ENCODE results near the gene TRIM67. TPM values are rescaled to one million over a fixed set of nuclear protein-coding genes. Genes with fewer than 3 reads are reported as not detected.

TRIM67 gene
- total RNA-seq, 1 experiment from 2014 or later = not detected

DNA sequence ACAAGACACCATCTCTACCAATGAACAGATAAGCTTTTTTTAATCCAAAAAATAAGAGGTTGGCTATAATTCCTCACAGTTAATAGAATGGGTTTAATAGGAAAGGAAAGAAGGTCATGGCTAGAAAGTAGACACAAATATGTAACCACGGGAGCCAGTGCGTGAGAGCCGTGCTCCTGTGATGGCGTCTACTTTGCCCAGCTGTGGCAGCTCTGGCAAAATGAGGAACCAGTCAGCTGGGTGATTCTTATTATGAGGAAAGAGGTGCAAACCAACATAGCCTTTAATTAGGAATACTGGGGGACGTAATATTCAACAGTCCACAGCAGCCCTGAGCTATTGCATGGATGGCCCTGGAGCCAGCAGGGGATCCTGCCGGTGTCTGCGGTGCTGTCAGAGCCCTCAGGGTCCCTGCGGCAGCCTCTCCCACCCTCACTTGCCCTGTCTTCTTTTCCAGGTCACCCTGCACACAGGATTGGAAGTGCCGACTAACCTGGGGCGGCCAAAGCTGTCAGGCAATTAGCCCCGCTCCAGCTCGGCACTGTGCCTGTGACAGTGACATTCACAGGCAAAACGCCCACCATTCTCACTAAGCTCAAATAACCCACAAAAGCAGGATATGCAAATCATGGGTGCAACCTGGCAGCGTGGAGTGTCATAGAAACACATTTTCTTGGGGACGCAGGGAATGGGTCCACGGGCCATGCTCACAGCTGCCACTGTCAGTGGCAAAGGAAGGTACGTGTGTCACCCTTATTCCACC, 53.2 kb downstream of the TRIM67 start:
- CTCF ChIA-PET = interaction anchor here (0.6 to 1.0 kb wide), 2 partner anchors 17 to 239 kb away, joined by 3 to 4 read pairs; no protein-coding TSS in a partner anchor
- Histone ChIP-seq H3K4me3 (no peak overlapping the region), H3K9me3 (ENCODE audit: insufficient read depth, low read depth) (no peaks in the 10 kb centered on the region), H3K4me2 (no peak overlapping the region), H3K36me3 (ENCODE audit: low read depth) (no peaks in the 10 kb centered on the region), H3K27ac (no peak overlapping the region), H3K9me2 (ENCODE audit: insufficient read depth) (no peaks in the 10 kb centered on the region), H4K20me1 (ENCODE audit: insufficient read depth) (no peaks in the 10 kb centered on the region), H3K27me3 (ENCODE audit: insufficient read depth, low read depth) (peaks cover 17% of the 10 kb centered on the region), H2AFZ (no peak overlapping the region), H3K79me2 (ENCODE audit: low read depth) (no peaks in the 10 kb centered on the region), H3K4me1 (replicated peaks; ENCODE audit: insufficient read depth) (no peaks in the 10 kb centered on the region), H3F3A (ENCODE audit: insufficient read depth, low read depth) (no peaks in the 10 kb centered on the region)
- BruUV-seq (replicated peaks) = no TSS peak
- no peak for DNase-seq
- POLR2A ChIA-PET (ENCODE audit: unreplicated experiment) = no interaction called here
- intact Hi-C loops (cut with micrococcal nuclease; ENCODE audit: unreplicated experiment) = loop anchor here (5.0 to 10.0 kb wide), 3 partner anchors 303 to 387 kb away; partner anchors contain the start of gene C1orf198
- TF ChIP-seq EZH2 (IDR thresholded peaks at IDR 0.05; ENCODE audit: low read depth) = no peak
- TF ChIP-seq, protein P1, sequence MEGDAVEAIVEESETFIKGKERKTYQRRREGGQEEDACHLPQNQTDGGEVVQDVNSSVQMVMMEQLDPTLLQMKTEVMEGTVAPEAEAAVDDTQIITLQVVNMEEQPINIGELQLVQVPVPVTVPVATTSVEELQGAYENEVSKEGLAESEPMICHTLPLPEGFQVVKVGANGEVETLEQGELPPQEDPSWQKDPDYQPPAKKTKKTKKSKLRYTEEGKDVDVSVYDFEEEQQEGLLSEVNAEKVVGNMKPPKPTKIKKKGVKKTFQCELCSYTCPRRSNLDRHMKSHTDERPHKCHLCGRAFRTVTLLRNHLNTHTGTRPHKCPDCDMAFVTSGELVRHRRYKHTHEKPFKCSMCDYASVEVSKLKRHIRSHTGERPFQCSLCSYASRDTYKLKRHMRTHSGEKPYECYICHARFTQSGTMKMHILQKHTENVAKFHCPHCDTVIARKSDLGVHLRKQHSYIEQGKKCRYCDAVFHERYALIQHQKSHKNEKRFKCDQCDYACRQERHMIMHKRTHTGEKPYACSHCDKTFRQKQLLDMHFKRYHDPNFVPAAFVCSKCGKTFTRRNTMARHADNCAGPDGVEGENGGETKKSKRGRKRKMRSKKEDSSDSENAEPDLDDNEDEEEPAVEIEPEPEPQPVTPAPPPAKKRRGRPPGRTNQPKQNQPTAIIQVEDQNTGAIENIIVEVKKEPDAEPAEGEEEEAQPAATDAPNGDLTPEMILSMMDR (conservative IDR thresholded peaks at IDR 0.05) = no peak

DNA sequence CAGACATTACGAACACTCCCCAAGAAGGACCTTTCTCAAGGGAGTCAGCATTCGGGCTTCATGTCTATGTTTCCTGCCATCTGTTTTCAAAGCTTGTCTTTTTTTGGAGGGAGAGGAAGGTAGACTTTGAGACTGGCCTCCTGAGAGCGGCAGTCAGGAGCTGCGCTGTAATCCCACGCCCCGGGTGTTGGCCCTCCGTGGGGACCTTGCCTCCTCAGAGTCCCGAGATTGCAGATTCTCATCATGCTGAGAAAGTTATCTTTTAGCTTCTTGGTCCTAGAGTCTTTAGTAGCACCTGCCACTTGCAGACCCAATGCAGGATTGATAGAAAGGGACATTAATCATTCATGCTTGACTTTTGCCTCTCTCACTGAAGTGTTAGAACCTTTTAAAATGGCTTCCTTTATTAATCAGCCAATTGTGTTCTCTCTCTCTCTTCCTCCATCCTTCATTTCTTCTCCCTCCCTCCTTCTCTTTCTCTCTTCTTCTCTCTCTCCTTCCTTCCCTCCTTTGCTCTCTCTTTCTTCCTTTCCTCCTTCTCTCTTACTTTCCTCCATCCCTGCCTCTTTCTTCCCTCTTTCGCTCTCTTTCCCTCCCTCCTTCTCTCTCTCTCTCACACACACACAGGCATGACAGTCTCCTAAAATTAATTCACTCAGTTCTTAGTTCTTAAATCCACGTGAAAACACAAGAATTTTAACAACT, 54.0 kb downstream of the TRIM67 start:
- Histone ChIP-seq H3K4me1 (replicated peaks; ENCODE audit: insufficient read depth) (no peaks in the 10 kb centered on the region), H3K9me3 (ENCODE audit: insufficient read depth, low read depth) (no peaks in the 10 kb centered on the region), H3K27me3 (ENCODE audit: insufficient read depth, low read depth) (peaks cover 17% of the 10 kb centered on the region), H4K20me1 (ENCODE audit: insufficient read depth) (no peaks in the 10 kb centered on the region), H3K4me2 (peak overlapping the region; percentile 20; the same call in 1 of the 2 replicates), H3K4me3 (no peak overlapping the region), H3K27ac (no peak overlapping the region), H3F3A (ENCODE audit: insufficient read depth, low read depth) (no peaks in the 10 kb centered on the region), H3K9me2 (ENCODE audit: insufficient read depth) (no peaks in the 10 kb centered on the region), H2AFZ (peak overlapping the region; percentile 48; the same call in 1 of the 2 replicates), H3K36me3 (ENCODE audit: low read depth) (no peaks in the 10 kb centered on the region), H3K79me2 (ENCODE audit: low read depth) (no peaks in the 10 kb centered on the region)
- no peak for DNase-seq
- TF ChIP-seq, protein P1 (conservative IDR thresholded peaks at IDR 0.05) = no peak
- TF ChIP-seq EZH2 (IDR thresholded peaks at IDR 0.05; ENCODE audit: low read depth) = no peak
- ChIA-PET CTCF (interaction anchor here (1.0 kb wide), 1 partner anchor 16 kb away, joined by 4 read pairs; no protein-coding TSS in a partner anchor), POLR2A (ENCODE audit: unreplicated experiment) (no interaction called here)
- intact Hi-C loops (cut with micrococcal nuclease; ENCODE audit: unreplicated experiment) = loop anchor here (10.0 kb wide), 1 partner anchor 351 kb away; the partner anchor contains the start of gene C1orf198
- no TSS peak for BruUV-seq (replicated peaks)

- intact Hi-C loops (cut with micrococcal nuclease; ENCODE audit: unreplicated experiment) = loop anchor here (10.0 kb wide), 1 partner anchor 352 kb away; the partner anchor contains the start of gene C1orf198
- POLR2A ChIA-PET (ENCODE audit: unreplicated experiment) = no interaction called here
Observed at GRCh38 chr1:231216498-231216897, 54.6 kb downstream of the TRIM67 start.

More at GRCh38 chr1:231216498-231216897, 54.6 kb downstream of the TRIM67 start:
- DNase-seq = peak in 1 of 2 experiments; percentile 12
- H3K27me3 ChIP-seq (ENCODE audit: insufficient read depth, low read depth) = peaks cover 17% of the 10 kb centered on the region
- no peak overlapping the region for H3K27ac ChIP-seq
- CTCF ChIA-PET = no interaction called here
- no peaks in the 10 kb centered on the region for H4K20me1 ChIP-seq (ENCODE audit: insufficient read depth)
- BruUV-seq (replicated peaks) = no TSS peak
- H3K36me3 ChIP-seq (ENCODE audit: low read depth) = no peaks in the 10 kb centered on the region
- no peaks in the 10 kb centered on the region for H3K79me2 ChIP-seq (ENCODE audit: low read depth)
- H3K9me3 ChIP-seq (ENCODE audit: insufficient read depth, low read depth) = no peaks in the 10 kb centered on the region
- 0 out of 2 replicates have a peak, but pooled peaks cover 3% of the 10 kb centered on the region for H3F3A ChIP-seq (ENCODE audit: insufficient read depth, low read depth)
- no peaks in the 10 kb centered on the region for H3K4me1 ChIP-seq (replicated peaks; ENCODE audit: insufficient read depth)
- peak overlapping the region; percentile 48; the same call in 1 of the 2 replicates for H2AFZ ChIP-seq
- no peaks in the 10 kb centered on the region for H3K9me2 ChIP-seq (ENCODE audit: insufficient read depth)
- H3K4me2 ChIP-seq = peak overlapping the region; percentile 20
- H3K4me3 ChIP-seq = no peak overlapping the region
- TF ChIP-seq EZH2 (IDR thresholded peaks at IDR 0.05; ENCODE audit: low read depth) = no peak
- TF ChIP-seq, protein P1 (conservative IDR thresholded peaks at IDR 0.05) = no peak
